ENCODE results near the gene CDIP1.

Gene CDIP1

DNA sequence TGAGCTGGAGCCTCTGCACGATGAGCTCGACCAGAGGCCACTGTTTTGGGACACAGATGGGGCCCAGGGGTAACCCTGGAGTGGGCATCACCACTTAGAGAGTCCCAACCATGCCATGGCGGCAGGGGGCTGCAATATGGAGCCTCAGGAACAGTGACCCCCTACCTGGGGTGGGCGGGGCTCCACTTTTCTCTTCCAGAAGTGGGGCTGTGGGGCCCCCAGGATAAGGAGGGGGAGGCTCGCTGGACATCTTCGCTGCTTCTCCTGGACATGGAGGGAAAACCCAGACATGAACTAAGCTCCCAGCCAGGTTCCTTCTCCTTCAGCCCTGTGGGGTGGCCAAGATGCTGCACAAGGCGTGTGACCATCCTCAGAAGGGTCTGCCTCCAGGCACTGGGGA lies 24.7 kb downstream of the CDIP1 start:
- TF ChIP-seq CTCF (conservative IDR thresholded peaks at IDR 0.05; ENCODE audit: low read length) = no peak
- Histone ChIP-seq H2AFZ (ENCODE audit: low read length) (no peak overlapping the region), H3F3A (ENCODE audit: low read depth) (no peaks in the 10 kb centered on the region), H3K4me3 (ENCODE audit: low read length, poor library complexity, severe bottlenecking) (no peak overlapping the region), H4K20me1 (ENCODE audit: insufficient read depth, low read length, poor library complexity, severe bottlenecking) (no peaks in the 10 kb centered on the region), H3K79me2 (ENCODE audit: insufficient read depth, low read length) (peaks cover 15% of the 10 kb centered on the region; the same call in 1 of the 2 replicates), H3K9me3 (ENCODE audit: insufficient read depth, low read depth, low read length) (no peaks in the 10 kb centered on the region), H3K9ac (ENCODE audit: low read depth, low read length, poor library complexity, severe bottlenecking) (peak overlapping the region; percentile 84), H3K27me3 (ENCODE audit: insufficient read depth, low read length, poor library complexity, severe bottlenecking) (no peaks in the 10 kb centered on the region), H3K4me1 (ENCODE audit: insufficient read depth, low read length, poor library complexity, severe bottlenecking) (peaks cover 23% of the 10 kb centered on the region), H3K36me3 (ENCODE audit: insufficient read depth, low read length) (peaks cover 5% of the 10 kb centered on the region; the same call in 1 of the 2 replicates), H3K4me2 (ENCODE audit: low read depth, low read length, poor library complexity, severe bottlenecking) (peak overlapping the region; percentile 85), H3K9me2 (replicated peaks; ENCODE audit: low read depth, low read length) (no peaks in the 10 kb centered on the region)

DNA sequence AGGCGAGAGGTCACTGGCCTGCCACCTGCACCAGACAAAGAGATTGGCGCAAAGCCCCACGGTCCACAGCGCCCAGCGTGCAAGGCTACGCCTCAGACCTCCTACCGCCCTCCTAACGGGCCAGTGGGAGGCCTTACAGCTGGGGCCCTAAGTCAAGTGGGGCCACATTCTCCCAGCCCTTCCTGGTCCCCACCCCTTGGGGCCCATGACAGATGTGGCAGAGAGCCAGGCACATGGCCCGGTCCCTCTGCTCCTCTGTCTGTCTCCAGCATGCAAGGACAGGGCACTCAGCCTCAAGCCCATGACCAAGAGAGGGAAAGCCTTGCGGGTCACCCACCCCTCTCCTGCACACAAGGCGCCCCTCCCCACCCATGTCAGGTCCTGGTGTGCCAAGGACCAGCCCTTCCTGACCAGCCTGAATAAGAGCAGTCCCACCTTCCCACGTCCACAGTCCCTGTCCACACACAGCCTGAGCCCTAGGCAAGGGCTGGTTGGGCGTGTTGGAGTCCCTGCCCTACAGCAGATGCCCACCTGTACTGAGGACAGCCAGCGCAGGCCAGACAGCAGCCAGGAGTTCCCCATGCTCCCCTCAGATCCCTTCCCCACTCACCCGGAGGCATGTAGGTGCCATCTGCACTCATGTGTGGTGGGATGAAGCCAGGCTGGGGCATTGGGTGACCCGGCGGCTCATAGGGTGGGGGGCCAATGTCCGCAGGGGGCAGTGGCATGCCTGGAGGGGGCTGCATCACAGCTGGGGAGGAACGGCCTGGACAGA lies 25.3 kb downstream of the CDIP1 start:
- peaks cover 15% of the 10 kb centered on the region; the same call in 1 of the 2 replicates for H3K79me2 ChIP-seq (ENCODE audit: insufficient read depth, low read length)
- no peaks in the 10 kb centered on the region for H3K9me3 ChIP-seq (ENCODE audit: insufficient read depth, low read depth, low read length)
- no peaks in the 10 kb centered on the region for H3K27me3 ChIP-seq (ENCODE audit: insufficient read depth, low read length, poor library complexity, severe bottlenecking)
- H3K4me1 ChIP-seq (ENCODE audit: insufficient read depth, low read length, poor library complexity, severe bottlenecking) = peaks cover 23% of the 10 kb centered on the region
- H3F3A ChIP-seq (ENCODE audit: low read depth) = no peaks in the 10 kb centered on the region
- no peak overlapping the region for H3K4me3 ChIP-seq (ENCODE audit: low read length, poor library complexity, severe bottlenecking)
- H4K20me1 ChIP-seq (ENCODE audit: insufficient read depth, low read length, poor library complexity, severe bottlenecking) = no peaks in the 10 kb centered on the region
- H3K9ac ChIP-seq (ENCODE audit: low read depth, low read length, poor library complexity, severe bottlenecking) = peak overlapping the region; percentile 84
- H2AFZ ChIP-seq (ENCODE audit: low read length) = no peak overlapping the region
- no peaks in the 10 kb centered on the region for H3K9me2 ChIP-seq (replicated peaks; ENCODE audit: low read depth, low read length)
- TF ChIP-seq EZH2phosphoT487 (IDR thresholded peaks at IDR 0.05; ENCODE audit: borderline replicate concordance) (no peak), CTCF (conservative IDR thresholded peaks at IDR 0.05; ENCODE audit: low read length) (no peak)
- peaks cover 10% of the 10 kb centered on the region; the same call in 1 of the 2 replicates for H3K36me3 ChIP-seq (ENCODE audit: insufficient read depth, low read length)
- H3K4me2 ChIP-seq (ENCODE audit: low read depth, low read length, poor library complexity, severe bottlenecking) = no peak overlapping the region

DNA sequence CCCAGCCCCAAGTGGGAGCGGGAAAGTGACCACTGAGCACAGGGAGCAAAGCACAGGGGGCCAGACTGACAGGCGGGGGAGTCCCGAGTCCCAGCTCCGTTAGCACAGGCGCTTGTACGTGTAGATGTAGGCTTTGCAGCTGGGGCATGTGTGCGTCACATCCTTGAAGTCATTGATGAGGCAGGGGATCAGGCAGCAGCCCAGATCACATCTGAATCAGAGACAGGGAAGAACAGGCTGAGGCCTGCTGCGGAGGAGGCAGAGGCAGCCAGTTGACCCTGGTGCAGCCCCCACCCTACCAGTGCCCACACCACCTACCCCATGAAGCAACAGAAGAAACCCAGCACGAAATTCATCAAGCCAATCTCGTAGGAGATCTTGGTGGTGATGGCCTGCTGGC lies 26.1 kb downstream of the CDIP1 start:
- TF ChIP-seq CTCF (conservative IDR thresholded peaks at IDR 0.05; ENCODE audit: low read length) = no peak
- TF ChIP-seq EZH2phosphoT487 (IDR thresholded peaks at IDR 0.05; ENCODE audit: borderline replicate concordance) = no peak
- H3K9me3 ChIP-seq (ENCODE audit: insufficient read depth, low read depth, low read length) = no peaks in the 10 kb centered on the region
- no peaks in the 10 kb centered on the region for H3F3A ChIP-seq (ENCODE audit: low read depth)
- H3K4me2 ChIP-seq (ENCODE audit: low read depth, low read length, poor library complexity, severe bottlenecking) = no peak overlapping the region
- no peaks in the 10 kb centered on the region for H3K27me3 ChIP-seq (ENCODE audit: insufficient read depth, low read length, poor library complexity, severe bottlenecking)
- H3K4me3 ChIP-seq (ENCODE audit: low read length, poor library complexity, severe bottlenecking) = no peak overlapping the region
- H3K9ac ChIP-seq (ENCODE audit: low read depth, low read length, poor library complexity, severe bottlenecking) = no peak overlapping the region
- H3K4me1 ChIP-seq (ENCODE audit: insufficient read depth, low read length, poor library complexity, severe bottlenecking) = peaks cover 23% of the 10 kb centered on the region
- no peaks in the 10 kb centered on the region for H4K20me1 ChIP-seq (ENCODE audit: insufficient read depth, low read length, poor library complexity, severe bottlenecking)
- H3K36me3 ChIP-seq (ENCODE audit: insufficient read depth, low read length) = peaks cover 18% of the 10 kb centered on the region; the same call in 1 of the 2 replicates
- H2AFZ ChIP-seq (ENCODE audit: low read length) = no peak overlapping the region
- H3K9me2 ChIP-seq (replicated peaks; ENCODE audit: low read depth, low read length) = no peaks in the 10 kb centered on the region
- H3K79me2 ChIP-seq (ENCODE audit: insufficient read depth, low read length) = peaks cover 15% of the 10 kb centered on the region; the same call in 1 of the 2 replicates
